K562 (cell line): ENCODE results near the gene PIK3CB.

Source experiments
- ADNP ChIP-seq: fragments of 200-800 bp; sonication (Bioruptor generic); IDR thresholded peaks from 2 replicates; pipeline ENCODE4 v1.6.1; 2016; ENCODE audit warnings: missing genetic modification characterization, missing compliant biosample characterization
- GABPB1 ChIP-seq: sonication (generic); formaldehyde crosslinking; IDR thresholded peaks from 2 replicates; pipeline ENCODE4 v1.8.0; 2022; ENCODE audit warnings: mild to moderate bottlenecking, missing genetic modification reagents
- PREB ChIP-seq: sonication (generic); formaldehyde crosslinking; IDR thresholded peaks from 2 replicates; pipeline ENCODE4 v1.8.1; 2023; ENCODE audit warnings: mild to moderate bottlenecking, missing genetic modification reagents
- SMAD1 ChIP-seq: fragments of 150-350 bp; IDR thresholded peaks from 2 replicates; pipeline ENCODE4 v1.6.1; 2014; ENCODE audit warnings: low read length, low read depth; ENCODE audit not compliant: partially characterized antibody
- SMC3 ChIP-seq: conservative IDR thresholded peaks from 2 replicates; pipeline ENCODE4 v1.6.1; 2011; ENCODE audit warnings: low read depth, low read length, improper control_type of control experiment; ENCODE audit not compliant: insufficient read depth
- ZNF318 ChIP-seq, 2 experiments: fragments of 450-650 bp; IDR thresholded peaks; 2 replicates each; pipeline ENCODE4 v1.6.1; 2016; ENCODE audit warnings: mild to moderate bottlenecking in 2 of 2, borderline replicate concordance in 1 of 2, low read depth in 1 of 2, moderate library complexity in 1 of 2

- TF ChIP-seq ZNF318 (IDR thresholded peaks at IDR 0.05; ENCODE audit: borderline replicate concordance in 1 of 2, low read depth in 1 of 2), result no peak
- TF ChIP-seq ADNP (tag), result no peak
- no peak for TF ChIP-seq PREB
- TF ChIP-seq SMAD1, result no peak
- TF ChIP-seq SMC3, result no peak
- no peak for TF ChIP-seq GABPB1 (CRISPR knock-in tag)
Measured at GRCh38 chr3:138881233-138881632, 46.5 kb upstream of the PIK3CB start.
